Raji (cell line): Measurements from ENCODE around the gene IL19.

Experiments used
- POLR2A ChIP-seq: IDR thresholded peaks from 2 replicates; pipeline ENCODE4 v1.6.1; 2011; ENCODE audit warnings: low read depth, low read length, control low read depth; ENCODE audit not compliant: insufficient read depth

Gene IL19

DNA sequence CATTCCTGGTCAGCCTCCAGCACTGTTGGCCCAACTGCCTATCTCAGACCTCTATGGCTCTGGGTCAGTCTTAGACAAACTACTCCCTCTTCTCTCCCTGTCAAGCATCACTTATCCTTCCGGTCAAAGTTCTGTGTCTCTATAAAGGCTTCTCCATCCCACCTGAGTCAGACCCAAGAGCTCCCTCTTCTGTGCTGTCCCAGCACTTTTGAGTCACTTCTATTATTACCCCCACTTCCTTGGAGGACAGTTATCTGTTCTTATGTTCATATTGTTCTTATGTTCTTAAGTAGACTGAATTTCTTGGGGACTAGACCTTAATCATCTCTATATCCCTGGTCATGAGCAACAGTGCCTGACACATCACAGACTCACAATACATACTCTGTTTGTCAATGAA is 30.9 kb downstream of the IL19 start:
- TF ChIP-seq POLR2A: no peak

DNA sequence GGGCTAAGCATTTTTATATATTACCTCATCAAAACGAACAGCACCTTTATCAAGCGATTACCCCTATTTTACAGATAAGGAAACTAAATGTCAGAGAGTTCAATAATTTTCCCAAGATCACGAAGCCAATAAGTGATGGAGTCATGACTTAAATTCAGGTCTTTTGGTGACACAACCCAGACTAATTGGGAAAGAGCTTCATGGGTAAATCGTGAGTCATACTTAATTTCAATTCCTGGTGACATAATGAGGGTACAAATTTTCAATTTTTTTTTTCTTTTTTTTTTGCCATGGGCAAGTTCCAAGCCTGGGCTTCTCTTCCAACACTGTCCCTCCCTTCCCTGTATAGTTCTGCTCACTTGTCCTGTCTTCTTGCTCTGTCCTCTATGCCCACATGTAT is 31.8 kb downstream of the IL19 start:
- TF ChIP-seq POLR2A: no peak

DNA sequence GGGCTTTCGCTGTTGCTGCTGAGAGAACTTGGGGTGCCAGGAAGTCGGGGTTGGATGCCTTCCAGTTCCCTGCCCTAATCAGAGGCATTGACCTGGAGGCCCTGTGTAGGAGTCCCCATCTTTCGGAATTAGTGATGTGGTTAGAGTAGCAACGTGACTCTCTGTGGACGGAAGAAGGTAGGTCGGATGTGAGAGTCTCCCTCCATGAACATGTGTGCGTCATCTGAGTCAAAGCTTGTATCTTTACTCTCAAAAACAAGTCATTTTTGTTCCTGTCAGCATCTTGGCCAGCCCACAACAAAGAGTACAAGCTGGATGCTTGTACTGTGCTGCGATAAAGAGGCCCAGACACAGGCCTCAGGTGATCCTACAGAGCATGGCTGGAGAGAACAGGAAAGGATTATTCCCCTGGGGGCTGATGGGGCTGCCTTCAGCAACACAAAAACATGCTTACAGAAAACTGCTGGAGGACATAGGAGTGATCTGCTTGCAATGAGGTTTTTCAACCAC is 32.7 kb downstream of the IL19 start:
- TF ChIP-seq POLR2A: no peak

DNA sequence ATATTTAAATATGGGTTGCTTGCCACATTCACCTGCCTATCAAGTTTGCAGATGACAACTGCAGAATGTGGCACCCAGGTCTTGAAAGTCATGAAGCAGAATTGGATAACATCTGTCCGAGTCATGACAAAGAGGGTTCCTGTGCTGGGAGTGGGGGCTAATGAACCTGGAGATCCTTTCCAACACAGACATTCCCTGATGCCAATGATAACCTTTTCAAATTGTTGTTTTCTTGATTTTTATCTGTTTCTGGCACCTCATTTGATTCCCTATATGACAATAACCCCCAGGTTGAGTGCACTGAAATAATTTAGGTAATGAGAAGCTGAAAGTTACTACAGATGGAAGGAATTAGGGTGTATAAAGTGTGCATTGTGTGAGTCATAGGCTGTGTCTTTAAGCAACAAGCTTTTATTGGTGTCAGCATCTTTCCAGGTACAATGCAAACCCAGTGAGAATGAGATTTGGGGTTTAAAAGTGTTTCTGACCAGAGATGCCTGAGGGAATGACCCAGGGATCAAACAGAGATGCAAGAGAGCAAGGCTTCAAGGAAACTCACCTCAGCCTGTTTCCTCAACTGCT is 33.7 kb downstream of the IL19 start:
- TF ChIP-seq POLR2A: no peak

DNA sequence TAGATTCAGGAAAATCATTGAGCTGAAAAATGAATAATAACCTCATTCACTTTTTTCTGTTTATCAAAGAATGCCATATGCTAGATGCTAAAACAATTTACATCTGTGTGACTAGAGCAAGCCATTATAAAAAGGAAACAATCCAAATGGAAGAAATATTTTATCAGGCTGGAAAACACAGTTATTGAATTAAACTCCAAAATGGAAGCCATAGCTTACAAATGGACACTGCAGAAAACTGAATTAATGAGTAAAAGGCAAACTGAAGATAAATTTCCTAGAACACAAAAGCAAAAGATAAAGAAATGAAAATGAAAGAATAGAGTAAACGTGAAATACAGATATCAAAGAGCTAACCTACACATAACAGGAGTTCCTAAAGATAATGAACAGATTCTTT is 34.8 kb downstream of the IL19 start:
- TF ChIP-seq POLR2A: no peak

DNA sequence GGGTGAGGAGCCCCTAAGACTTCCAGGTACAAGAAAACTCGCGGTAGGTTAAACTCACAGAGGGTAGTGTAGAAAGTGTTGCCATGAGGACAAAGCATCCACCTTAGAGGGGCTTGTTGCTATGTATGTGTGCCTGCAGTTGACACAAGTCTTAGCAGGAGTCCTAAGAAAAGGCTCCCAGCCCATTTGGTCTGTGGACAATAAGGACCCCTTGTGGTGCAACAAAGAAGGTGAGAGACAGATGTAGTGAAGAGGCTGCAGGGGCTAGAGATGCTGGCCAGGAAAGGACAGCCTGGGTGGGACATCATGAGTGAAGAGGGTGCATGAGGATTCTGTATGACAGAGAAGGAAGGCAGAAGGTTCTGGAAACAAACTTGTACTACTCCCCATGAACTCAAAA is 38.0 kb downstream of the IL19 start:
- TF ChIP-seq POLR2A: no peak

DNA sequence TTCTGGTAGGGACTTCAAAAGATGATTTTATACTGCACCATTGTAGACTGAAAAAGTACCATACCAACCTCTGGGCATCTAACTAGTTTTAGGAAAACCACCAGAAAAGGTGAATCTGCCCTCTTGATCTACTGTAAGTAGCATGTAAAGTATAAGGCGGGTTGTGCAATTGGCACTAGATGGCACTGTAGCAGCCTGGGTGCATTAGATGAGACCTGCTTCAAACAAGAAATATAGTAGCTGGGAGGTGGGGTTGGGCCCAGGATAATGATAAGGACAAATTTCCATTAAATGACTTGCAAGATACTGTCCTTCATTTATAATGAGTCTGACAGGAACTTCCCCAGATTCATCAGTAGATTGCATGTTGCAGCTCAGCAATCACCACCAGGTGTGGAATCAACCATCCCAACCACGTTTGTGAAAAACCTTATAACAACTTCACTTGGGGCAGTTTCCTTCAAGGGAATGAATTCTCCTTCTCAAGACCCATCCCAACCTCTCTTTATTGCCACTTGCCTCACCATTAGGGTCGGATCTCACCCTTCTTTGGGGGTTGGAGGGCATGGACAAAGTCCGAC is 39.0 kb downstream of the IL19 start:
- no peak for TF ChIP-seq POLR2A

DNA sequence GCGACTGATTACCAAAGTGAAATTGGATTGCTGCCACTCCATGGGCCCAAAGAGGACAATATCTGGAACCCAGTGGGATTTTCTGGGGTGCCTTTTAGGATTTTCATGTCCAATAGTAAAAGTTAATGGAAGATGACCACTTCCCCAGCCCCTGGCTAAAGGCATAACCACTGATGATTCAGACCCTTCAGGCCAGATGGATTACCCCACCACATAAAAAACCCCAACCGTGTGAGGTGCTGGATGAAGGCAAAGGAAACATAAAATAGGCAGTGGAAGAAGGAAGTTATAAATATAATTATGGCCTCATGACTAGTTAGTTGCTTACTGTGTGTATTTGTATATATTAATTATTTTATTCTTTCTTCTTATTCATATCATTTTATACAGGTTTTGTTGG is 41.9 kb downstream of the IL19 start:
- TF ChIP-seq POLR2A: no peak

DNA sequence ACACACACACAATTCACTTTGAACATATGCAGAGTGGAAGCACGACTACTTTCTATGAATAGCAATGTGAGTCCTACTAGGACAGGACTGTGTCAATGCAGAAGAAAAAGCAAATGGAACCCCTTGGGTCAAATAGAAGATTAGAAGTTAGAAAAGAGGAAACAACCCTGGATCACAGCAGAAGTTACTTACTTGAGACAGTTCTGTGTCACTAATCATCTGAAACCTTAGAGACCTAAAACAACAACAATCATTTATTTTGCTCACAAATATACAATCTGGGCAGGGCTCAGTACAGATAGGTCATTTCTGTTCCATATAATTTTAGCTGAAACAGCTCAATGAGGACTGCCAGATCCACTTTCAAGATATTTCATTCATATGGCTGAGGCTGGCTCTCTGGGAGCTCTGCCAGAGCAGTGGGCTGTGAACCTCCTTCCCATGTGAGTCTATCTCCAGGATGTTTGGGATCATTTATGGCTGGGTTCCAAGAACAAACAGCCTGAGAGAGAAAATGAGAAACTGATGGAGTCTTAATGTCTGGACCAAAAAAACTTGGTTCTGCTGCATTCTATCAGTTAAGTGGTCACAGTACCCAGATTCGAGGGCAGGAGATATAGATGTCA is 44.3 kb downstream of the IL19 start:
- no peak for TF ChIP-seq POLR2A

DNA sequence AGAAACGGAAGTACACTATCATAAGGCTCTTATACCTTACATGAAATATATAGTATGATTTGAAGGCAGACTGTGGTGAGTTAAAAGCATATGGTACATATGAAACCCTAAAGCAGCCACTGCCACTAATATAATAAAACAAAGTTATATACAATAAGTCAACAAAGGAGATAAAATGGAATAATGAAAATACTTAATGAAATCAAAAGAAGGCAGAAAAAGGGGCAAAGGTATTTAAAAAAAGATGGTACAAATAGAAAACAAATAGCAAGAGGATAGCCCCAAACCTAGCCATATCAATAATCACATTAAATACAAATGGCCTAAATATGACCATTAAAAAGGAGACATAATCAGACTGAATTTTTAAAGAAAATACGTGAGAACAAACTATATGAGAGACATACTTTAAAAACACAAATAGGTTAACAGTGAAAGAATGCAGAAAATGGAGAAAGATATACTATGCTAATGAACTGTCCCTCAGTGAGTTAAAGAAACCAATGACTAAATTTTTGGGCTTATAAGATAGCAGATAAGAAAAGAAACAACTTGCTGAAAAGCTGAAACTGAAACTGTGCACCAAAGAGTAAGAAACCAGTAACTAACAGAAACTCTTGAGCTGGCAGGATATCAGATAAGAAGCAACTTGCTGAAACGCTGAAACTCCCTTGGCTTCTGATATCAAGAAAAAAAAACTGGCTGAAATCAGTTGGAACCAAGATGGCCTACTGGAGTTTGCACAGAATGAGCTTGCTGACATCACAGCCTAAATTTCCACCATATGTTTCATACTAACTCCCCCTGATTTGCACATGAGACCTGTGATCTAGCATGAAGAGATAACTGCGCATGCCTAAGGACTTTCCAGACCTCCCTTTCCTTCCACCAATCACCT is 46.1 kb downstream of the IL19 start:
- no peak for TF ChIP-seq POLR2A

DNA sequence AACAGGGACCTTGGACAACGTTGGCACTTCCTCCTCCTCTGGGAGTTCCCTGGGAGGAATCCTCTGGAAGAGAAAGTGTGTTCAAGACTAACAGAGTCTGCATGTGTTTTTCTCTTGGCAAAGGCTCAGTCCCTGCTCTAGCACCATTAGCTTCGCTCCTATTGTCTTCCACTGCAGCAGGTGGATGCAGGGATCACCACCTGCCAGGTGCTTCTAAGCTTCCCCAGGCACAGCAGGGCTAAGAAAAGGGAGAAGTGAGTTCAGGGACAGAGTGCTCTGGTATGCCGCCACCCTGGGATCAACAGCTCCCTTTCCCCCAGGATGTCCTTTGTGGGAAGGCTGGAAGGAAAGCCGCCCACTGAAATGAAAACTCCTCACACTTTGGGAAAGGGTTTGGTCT is 50.9 kb downstream of the IL19 start:
- TF ChIP-seq POLR2A: no peak

DNA sequence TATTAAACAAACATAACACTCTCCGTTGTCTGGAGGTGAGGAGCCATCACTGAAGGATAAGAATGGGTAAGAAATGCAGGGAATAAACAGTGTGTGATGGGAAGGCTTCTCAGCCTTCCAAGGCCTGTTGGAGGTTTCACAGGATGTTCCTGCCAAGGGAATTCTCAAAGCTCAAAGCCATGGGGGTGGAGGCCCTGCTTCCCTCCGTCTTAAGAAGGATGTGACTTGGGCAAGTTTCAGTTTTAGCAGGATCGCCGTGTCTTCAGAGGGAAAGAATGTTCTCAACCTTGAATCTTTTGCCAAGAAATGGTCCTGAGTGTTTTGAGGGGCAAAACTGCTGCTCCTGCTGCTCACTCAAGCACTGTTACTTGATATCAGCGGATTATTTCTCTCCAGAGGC is 53.2 kb downstream of the IL19 start:
- TF ChIP-seq POLR2A: no peak

DNA sequence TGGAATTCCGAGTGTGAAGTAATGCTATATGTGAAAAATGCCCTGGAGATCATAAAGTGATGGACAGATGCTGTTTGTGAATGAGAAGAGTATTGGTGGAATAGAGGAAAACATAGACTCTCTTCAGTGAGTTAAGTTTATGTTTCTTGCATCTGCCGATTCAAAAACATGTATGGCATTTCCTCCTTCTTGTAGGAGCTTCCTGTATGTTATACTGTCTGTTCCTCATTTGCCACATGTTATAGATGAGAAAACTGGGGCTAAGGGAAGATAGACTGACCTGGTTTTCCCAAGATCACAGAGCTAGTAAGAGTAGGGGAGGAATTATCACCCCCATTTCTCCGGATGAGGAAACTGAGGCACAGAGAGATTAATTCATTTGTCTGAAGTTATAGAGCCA is 53.8 kb downstream of the IL19 start:
- TF ChIP-seq POLR2A: no peak

DNA sequence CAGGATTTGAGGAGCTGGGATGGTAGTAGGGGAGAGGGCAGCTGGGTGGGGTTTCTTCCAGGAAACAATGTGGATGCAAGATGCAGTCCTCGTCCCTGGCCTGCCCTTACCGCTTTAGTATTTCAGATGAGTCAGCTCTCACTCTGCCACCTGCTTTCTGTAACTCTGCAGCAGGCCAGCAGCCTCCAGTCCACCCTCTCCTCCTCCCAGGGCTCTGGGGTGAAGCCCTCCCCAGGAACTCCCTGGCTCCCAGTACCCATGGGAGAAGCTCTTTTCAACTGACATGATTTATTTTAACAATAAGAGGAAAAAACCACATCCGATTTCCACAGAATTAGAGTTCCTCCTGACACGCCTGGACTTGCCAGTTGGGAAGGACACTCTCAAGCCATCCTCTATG is 55.8 kb downstream of the IL19 start:
- TF ChIP-seq POLR2A: no peak

DNA sequence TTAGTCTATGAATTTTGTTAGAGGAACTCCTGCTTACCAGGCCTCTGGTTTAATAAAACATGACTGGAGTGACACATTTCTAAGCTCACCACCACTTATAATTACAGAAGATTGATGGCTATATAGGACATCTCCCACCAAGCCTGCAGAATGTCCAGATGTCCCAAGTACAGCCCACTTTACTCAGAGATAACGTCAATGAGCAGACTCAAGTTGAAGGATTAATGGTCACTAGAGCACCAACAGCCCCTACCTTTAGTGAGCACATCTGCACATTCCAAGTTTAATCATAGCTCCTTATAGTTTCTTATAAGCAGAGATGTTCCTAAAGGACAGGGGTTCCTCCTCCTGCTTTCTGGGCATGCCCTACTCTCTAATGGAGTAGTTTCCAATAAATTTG is 57.5 kb downstream of the IL19 start:
- TF ChIP-seq POLR2A: no peak

DNA sequence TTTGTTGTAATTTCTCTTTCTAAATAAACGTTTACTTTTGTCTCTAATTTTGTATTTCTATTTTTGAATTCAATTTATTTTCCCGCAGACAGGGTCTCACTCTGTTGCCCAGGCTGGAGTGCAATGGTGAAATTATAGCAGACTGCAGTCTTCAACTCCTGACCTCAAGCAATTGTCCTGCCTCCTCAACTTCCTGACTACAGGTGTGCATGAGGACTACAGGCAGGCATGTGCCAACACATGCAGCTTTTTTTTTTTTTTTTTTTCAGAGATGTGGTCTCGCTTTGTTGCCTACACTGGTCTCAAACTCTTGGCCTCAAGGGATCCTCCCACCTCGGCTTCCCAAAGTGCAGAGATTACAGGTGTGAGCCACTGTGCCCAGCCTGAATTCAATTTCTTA is 58.2 kb downstream of the IL19 start:
- no peak for TF ChIP-seq POLR2A

DNA sequence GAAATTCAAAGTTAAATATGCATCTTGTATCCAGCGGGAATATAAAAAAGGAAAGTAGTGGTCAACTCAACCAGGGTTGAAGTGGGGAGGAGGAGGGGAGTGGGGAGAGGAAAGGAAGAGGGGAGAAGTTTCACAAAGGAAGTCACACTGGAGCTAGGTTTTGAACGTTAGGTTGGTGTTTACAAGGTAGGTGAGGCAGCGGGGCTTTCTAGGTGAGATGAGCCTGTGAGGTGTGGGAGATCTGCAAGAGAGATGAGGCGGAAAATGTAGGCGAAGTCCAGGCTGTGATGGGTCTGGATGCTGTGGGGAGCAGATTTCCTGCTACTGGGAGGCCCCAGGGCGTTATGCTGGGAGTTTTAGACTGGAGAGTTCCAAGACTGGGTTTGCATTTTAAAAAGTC is 58.7 kb downstream of the IL19 start:
- TF ChIP-seq POLR2A: no peak

DNA sequence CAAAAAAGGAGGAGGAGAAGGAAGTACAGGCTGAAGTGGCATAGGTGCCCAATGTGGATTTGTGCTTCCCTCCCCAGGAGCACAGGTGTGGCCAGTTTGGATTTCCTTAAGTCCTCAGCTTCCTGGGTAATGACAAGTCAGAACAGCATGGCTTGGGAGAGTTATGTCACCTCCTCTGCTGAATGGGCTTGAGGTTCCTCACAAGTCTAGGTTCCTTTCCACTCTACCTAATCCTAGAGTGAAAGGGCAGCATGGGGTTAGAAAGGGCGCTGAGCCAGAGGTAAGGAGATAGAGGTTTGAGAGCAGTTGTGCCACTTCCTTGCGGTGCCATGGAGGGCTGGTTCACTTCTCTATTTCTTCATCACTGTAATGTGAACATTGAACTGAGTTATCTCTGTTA is 59.3 kb downstream of the IL19 start:
- TF ChIP-seq POLR2A: no peak
